Stimulated activated CD8-positive, alpha-beta memory T cell treated with anti-CD3 and anti-CD28 coated beads, Interleukin-15, amount 100 ng/mL, for 24 hours (primary cell): ENCODE measurements around the gene TNNT1.
"Not testable (repeated sequence)": the region's sequence is repeated elsewhere in the genome, so short reads cannot be mapped to it uniquely, and the experiment has no call there.

Source experiments
- DNase-seq: peaks from one replicate; pipeline ENCODE4 v3.0.0-alpha.2; 2020; ENCODE audit warnings: low read depth

TNNT1 gene

GRCh38 chr19:55109527-55110291 is 39.3 kb downstream of the TNNT1 start:
- no peak for DNase-seq

DNA sequence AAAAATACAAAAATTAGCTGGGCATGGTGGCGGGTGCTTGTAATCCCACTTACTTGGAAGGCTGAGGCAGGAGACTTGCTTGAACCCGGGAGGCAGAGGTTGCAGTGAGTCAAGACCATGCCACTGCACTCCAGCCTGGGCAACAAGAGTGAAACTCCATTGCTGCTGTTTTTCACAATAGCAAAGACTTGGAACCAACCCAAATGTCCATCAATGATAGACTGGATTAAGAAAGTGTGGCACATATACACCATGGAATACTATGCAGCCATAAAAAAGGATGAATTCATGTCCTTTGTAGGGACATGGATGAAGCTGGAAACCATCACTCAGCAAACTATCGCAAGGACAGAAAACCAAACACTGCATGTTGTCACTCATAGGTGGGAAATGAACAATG is 41.8 kb downstream of the TNNT1 start:
- DNase-seq = not testable (repeated sequence)

GRCh38 chr19:55106591-55106990 is 42.4 kb downstream of the TNNT1 start:
- no peak for DNase-seq

DNA sequence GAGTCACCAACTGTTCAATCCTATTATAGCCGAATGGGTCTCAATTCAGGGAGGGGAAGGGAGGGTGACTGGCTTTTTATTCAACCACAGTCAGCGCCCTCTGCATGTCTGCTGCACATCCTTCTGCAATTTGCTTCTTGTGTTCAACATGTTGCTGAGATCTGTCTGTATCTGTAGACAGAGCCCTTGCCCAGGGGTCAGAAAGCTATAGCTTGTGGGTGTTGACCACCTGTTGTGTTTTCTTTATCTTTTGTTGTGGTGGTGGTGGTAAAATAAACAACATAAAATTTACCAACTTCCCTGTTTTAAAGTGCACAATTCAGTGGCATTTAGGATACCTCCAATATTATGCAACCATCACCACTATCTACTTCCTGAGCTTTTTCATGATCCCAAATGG is 43.8 kb downstream of the TNNT1 start:
- DNase-seq = no peak

GRCh38 chr19:55103190-55103589 is 45.8 kb downstream of the TNNT1 start:
- DNase-seq = no peak

GRCh38 chr19:55101261-55101660 is 47.7 kb downstream of the TNNT1 start:
- DNase-seq = no peak

DNA sequence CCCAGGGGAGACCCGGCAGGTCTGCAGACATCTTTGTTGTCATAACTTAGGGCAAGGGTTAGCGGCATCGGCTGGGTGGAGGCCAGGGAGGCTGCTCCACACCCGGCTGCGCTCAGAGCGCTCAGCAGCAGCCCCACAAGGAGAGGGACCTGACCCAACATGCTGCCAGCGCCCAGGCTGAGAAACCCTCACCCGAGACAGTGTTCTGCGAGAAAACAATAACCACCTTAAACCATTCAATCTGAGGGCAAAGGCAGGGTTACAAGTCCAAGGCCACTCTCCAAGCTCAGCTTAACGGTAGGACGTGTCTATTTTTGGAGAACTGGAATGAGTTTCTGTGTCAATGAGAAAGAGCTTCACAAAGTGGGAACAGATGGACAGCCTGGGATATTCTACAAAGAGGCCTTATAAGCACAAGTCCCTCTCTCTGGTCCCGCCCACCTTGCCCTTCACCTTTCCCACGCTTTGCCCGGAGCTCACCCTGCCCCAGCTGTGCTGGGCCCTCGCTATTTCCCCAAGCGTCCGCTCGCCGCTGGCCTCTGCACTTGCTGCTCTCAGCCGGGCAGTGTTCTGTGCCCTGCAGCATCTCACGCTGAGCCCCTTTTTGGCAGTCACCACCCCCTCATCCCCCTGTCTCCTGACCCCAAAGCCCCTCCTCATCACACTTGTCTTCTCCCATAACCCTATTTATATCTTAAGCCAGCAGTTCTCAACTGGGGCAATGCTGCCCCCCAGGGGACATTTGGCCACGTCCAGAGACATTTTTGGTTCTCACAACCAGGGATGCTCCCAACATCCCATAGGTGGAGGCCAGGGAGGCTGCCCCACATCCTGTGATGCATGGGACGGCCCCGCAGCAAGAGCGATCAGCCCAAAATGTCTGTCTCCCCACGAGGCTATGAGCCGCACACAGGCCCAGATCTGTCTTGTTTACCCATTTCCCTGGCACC is 49.2 kb downstream of the TNNT1 start:
- no peak for DNase-seq

- no peak for DNase-seq
Measured at GRCh38 chr19:55098716-55099556, 50.1 kb downstream of the TNNT1 start.

DNA sequence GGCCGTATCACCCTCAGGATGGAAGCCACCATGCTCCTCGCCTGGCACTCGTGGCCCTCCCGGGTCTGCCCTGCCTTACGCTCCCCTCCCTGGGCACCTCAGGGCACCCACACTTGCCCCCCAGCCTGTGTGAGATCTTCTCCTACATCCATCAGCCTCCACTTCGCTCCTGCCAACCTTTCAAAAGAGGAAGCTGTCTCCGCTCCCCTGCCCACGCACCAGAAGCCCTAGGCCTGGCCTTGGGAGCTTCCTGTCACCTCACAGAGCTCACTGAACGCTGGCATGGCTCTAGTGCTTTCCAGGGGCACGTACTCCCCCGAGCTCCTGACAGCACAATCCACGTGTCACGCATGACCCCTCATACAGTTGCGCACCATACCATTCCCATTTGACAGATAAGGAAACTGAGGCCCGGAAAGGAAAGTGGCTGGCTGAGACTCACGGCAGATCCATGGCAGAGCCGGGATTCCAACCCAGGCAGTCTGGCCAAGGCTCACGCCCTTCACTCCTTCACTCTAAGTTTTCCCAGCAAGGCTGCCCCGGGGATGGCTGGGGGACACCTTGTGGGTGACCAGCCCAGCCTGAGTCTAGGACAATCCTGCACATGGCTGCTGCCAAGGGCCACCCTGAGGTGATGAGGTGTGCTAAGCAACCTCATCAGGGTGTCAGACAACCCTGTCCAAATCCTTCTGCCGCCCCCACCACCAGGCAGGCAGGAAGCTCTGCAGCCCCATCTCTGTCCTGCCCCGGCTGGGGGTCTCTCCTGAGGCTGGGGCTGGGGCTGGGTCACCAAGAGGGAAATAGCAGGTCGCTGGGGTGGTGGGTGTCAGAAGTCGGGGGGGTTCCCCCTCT is 50.9 kb downstream of the TNNT1 start:
- DNase-seq = no peak

DNA sequence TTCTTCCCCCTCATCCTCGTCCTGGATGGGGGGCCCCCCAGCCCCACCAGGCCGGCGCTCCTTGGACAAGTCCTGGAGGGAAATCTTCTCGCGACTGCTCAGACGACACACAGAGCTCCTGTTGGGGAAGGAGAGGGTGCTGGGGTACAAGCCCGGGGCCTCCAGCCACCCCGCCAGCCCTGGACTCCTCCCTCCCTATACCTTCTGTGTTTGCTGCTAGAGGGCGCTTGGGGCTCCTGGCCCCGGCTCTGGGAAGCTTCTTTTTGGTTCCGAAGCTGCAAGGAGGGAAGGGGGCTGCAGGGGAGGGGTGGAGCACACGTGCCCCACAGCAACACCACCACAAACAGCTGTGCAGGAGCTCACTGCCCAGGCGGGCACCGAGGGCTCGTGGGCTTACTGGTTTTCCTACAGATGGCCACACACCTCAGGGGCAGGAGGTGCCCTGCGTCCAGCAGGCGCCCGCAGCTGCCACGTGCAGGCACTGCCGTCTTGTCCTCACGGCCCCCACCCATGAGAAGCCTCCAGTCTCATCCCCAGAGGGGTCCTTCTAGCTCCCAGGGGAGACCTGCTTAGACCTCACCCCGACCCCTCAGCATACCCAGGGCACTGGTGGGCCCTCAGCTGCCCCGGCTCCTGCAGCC is 52.8 kb downstream of the TNNT1 start:
- DNase-seq = no peak

- DNase-seq = no peak
Measured at GRCh38 chr19:55095260-55096060, 53.5 kb downstream of the TNNT1 start.

DNA sequence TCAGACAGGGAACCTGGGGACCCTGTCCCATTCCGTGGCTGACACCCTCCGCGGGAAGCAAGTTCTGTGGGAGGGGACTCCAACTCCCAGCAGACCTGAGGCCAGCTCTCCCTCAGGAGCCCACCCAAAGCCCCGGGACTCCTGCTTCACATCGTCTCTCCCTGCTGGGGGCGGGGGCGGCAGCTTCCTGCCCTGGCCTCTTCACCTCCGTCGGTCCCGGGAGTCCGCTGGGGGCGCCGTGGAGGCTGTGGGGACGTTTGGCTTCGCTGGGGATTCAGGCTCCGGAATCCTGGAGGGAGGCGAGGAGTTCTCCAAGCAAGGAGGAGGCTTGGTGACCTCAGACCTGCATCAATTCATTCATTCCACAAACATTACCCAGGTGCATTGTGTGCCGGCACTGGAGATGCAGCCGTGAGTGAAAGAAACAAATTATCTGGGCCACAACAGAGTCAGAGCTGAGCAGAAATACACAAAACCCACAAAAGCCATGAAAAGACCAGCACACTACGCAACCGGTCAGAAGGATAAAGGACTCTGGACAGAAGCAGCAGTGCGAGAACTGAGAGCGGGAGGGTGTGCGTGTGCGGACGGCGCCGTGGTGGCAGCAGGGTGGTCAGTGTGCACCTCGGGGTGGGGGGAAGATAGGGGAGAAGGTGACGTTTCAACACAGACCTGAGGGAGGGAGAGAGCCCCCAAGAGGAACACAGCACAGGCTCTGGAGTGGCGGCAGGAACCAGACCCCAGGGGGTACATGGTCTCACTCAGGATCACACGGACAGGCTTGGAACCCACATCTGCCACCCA is 54.3 kb downstream of the TNNT1 start:
- DNase-seq = no peak

- DNase-seq = no peak
Measured at GRCh38 chr19:55092423-55093318, 56.3 kb downstream of the TNNT1 start.

DNA sequence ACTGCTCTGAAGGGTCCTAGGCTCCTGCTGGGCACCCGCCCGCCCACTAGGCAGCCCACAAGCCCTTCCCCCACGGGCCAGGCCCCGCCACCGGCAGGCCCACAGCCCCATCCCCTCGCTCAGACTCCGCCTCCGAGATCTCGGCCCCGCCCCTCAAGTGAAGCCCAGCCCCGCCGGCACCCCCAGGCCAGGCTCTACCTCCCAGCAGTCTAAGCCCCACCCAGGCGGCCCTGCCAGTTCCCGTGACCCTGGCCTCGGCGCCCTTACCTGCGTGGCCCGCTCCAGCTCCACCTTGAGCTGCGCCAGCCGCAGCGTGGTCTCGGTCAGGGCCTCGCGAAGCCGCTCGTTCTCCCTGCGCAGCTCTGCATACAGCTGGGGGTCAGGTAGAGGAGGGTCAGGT is 57.1 kb downstream of the TNNT1 start:
- no peak for DNase-seq

GRCh38 chr19:55091126-55091910 is 57.7 kb downstream of the TNNT1 start:
- no peak for DNase-seq

DNA sequence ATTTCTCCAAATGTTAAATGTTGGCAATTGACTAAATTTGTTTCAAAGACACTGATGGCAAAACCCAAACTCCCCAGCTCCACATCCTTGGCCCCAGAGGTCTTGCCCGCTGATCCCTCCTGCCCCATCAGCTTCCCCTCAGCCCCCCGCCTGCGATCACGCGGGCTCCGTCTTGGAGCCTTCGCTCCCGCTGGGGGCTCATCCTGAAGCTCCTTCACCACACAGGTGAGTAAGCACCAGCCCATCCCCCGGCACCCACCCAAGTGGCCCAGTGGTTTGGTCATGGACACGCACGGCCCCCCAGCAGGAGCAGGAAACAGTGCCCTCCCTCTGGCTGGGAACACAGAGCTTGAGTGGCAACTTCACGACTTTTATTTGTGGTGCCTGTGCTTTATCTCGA is 58.4 kb downstream of the TNNT1 start:
- DNase-seq = no peak

DNA sequence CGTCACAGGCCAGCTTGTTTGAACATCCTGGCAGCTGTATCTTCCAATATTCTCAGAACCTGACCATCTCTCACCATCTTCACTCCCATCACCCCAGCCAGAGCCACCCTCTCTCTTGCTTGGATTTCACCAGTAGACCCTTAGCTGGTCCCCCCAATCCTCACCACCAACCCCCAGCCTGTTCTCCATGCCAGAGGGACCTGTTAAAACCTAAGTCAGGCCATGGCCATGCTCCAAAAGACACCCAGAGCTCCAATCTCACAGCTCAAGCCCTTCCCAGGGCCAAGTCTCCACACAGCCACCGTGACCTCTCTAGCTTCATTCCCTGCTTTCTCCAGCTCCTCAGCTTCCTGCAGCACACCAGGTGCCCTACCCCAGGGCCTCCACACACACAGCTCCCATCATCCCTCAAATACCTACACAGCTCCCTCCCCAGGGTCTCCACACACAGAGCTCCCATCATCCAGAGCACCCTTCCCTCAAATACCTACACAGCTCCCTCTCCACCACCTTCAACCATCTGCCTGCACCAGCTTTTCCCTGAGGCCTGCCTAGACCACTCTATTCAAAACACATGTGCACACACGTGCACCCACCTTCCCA is 59.6 kb downstream of the TNNT1 start:
- DNase-seq = no peak
